ENCODE data around the gene DMD. TPM values are rescaled to one million over a fixed set of nuclear protein-coding genes. Genes with fewer than 3 reads are reported as not detected.

DMD gene
- total and polyA plus RNA-seq, 2 experiments from 2014 or later: 73.5 to 90.7 TPM

DNA sequence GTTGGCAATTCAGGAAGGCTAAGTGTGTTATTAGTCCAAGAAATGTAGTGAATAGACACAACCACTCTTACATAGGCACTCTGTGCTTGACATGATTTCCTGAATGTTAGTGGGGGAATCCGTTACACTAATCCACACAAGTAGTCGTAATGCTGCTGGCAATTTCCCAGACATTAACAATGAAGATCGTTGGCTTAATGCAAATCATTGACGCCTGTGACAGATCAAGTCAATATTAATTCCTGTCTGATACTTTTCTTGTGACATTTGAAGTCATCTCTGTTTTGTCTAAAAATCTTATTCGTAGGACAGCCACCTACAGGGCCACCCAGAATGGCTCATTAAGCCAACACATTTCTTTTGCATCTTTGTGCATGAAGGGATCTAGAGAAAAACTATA, 1200.4 kb downstream of the DMD start:
- no peak for DNase-seq (ENCODE audit: low read depth in 1 of 2, low spot score in 1 of 2)
- H3K4me3 ChIP-seq: no peak overlapping the region
- H3K27me3 ChIP-seq: no peaks in the 10 kb centered on the region
- TF ChIP-seq, protein P1, sequence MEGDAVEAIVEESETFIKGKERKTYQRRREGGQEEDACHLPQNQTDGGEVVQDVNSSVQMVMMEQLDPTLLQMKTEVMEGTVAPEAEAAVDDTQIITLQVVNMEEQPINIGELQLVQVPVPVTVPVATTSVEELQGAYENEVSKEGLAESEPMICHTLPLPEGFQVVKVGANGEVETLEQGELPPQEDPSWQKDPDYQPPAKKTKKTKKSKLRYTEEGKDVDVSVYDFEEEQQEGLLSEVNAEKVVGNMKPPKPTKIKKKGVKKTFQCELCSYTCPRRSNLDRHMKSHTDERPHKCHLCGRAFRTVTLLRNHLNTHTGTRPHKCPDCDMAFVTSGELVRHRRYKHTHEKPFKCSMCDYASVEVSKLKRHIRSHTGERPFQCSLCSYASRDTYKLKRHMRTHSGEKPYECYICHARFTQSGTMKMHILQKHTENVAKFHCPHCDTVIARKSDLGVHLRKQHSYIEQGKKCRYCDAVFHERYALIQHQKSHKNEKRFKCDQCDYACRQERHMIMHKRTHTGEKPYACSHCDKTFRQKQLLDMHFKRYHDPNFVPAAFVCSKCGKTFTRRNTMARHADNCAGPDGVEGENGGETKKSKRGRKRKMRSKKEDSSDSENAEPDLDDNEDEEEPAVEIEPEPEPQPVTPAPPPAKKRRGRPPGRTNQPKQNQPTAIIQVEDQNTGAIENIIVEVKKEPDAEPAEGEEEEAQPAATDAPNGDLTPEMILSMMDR (IDR thresholded peaks at IDR 0.05; ENCODE audit: low read depth, low read length): no peak
- H3K36me3 ChIP-seq: no peaks in the 10 kb centered on the region
- no peaks in the 10 kb centered on the region for H3K4me1 ChIP-seq (ENCODE audit: low read depth)
- H3K9me3 ChIP-seq (ENCODE audit: low read depth): no peaks in the 10 kb centered on the region
- H3K27ac ChIP-seq: no peak overlapping the region

DNA sequence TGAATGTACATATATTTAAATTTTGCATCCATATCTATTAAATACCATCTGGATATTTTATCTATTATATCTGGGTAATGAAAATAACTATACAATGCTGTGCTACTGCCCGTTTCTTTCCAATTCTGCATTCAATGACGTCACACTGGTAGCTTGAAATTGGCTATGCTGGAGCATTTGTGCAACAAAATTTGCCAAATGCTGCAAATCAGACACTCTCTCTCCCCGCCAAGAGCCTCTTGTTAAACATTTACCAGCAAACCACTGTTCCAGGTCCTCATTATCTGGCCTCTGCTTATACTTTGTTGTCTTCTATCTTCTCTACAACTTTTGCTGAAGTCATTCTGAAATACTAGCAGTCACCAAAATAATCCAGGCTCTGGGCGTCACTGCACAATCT, 1201.1 kb downstream of the DMD start:
- Histone ChIP-seq H3K4me1 (ENCODE audit: low read depth) (no peaks in the 10 kb centered on the region), H3K36me3 (no peaks in the 10 kb centered on the region), H3K9me3 (ENCODE audit: low read depth) (no peaks in the 10 kb centered on the region), H3K27ac (no peak overlapping the region), H3K27me3 (no peaks in the 10 kb centered on the region), H3K4me3 (no peak overlapping the region)
- TF ChIP-seq, protein P1 (IDR thresholded peaks at IDR 0.05; ENCODE audit: low read depth, low read length): no peak
- no peak for DNase-seq (ENCODE audit: low read depth in 1 of 2, low spot score in 1 of 2)

DNA sequence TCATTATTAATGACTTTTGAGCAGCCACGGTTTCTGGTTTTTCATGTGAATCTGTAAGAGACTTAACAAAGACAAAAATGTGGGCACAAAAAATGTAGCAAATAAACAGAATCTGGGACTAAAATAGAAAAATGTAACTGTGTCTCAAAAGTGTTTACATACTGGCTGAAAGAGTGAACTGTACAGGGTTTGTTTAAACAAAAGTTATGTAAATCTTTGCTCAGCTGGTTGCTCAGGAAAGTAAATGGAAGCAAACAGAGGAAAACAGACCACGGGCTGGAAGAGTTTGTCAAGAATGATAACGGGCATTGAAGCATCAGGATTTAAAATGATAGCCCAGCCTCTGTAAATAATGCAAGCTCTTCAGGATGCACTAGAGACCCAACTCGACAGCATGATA, 1217.7 kb downstream of the DMD start:
- H3K27ac ChIP-seq: no peak overlapping the region
- DNase-seq (ENCODE audit: low read depth in 1 of 2, low spot score in 1 of 2): no peak
- no peaks in the 10 kb centered on the region for H3K9me3 ChIP-seq (ENCODE audit: low read depth)
- H3K27me3 ChIP-seq: no peaks in the 10 kb centered on the region
- TF ChIP-seq, protein P1 (IDR thresholded peaks at IDR 0.05; ENCODE audit: low read depth, low read length): no peak
- H3K4me3 ChIP-seq: no peak overlapping the region
- no peaks in the 10 kb centered on the region for H3K36me3 ChIP-seq
- H3K4me1 ChIP-seq (ENCODE audit: low read depth): no peaks in the 10 kb centered on the region

DNA sequence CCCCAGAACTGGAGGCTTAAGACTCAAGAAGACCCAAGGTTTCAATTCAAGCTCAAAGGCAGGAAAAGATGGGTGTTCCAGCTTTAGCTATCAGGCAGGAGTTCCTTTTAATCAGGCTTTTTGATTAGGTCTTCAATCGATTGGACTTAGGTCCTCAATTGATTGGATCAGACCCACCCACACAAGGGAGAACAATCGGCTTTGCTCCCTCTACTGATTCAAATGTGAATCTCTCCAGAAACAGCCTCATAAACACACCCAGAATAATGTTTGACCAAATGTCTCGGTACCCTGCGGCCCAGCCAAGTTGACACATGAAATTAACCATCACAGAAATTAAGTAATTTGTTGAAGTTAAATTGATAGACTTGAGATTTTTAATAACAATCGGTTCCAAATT, 1222.4 kb downstream of the DMD start:
- no peak overlapping the region for H3K27ac ChIP-seq
- H3K9me3 ChIP-seq (ENCODE audit: low read depth): no peaks in the 10 kb centered on the region
- DNase-seq (ENCODE audit: low read depth in 1 of 2, low spot score in 1 of 2): no peak
- TF ChIP-seq, protein P1 (IDR thresholded peaks at IDR 0.05; ENCODE audit: low read depth, low read length): no peak
- H3K27me3 ChIP-seq: no peaks in the 10 kb centered on the region
- H3K4me1 ChIP-seq (ENCODE audit: low read depth): no peaks in the 10 kb centered on the region
- no peaks in the 10 kb centered on the region for H3K36me3 ChIP-seq
- H3K4me3 ChIP-seq: no peak overlapping the region

DNA sequence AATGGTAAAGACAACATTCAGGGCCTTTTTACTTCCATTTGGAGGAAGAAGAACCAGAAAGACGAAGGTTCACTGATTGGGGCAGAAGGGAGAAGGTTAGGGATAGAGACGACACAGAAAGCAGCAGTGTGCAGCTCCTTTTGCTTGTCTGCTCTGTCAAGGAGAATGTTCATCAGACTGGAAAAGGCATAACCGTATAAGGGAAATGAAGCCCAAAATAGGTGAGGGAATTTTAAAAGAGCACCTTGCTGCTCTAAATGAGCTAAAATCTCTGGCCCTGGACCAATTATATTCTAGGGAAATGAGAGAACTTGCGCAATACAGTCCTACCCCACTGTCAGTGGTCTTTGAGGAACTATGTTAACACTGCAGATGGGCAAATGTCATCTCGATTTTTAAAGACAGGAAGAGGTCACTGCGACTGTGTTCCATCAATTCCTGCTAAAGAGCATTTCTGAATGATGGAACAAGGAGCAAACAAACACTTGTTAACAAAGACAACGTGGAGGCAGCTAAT, 1229.7 kb downstream of the DMD start:
- H3K4me1 ChIP-seq (ENCODE audit: low read depth): no peaks in the 10 kb centered on the region
- TF ChIP-seq, protein P1 (IDR thresholded peaks at IDR 0.05; ENCODE audit: low read depth, low read length): no peak

DNA sequence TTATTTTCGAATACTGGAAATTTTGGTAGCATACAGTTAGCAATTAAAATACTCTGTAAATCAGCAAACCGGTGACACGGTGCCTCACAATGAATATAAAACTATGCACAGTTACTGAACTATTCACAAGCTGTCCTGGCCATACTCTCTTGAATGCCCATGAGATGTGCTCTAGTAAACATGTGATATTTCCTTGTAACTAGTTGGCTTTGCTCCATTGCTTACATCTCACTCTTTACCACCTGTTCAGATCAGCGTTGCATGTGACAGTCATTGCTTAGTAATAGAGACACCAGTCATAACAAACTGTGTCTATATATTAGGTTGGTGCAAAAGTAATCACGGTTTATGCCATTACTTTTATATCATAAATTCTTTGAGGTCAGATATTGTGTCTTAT, 1241.6 kb downstream of the DMD start:
- DNase-seq (ENCODE audit: low read depth in 1 of 2, low spot score in 1 of 2): no peak
- Histone ChIP-seq H3K27me3 (no peaks in the 10 kb centered on the region), H3K4me1 (ENCODE audit: low read depth) (no peaks in the 10 kb centered on the region), H3K36me3 (no peaks in the 10 kb centered on the region), H3K27ac (no peak overlapping the region), H3K4me3 (no peak overlapping the region), H3K9me3 (ENCODE audit: low read depth) (no peaks in the 10 kb centered on the region)
- TF ChIP-seq, protein P1 (IDR thresholded peaks at IDR 0.05; ENCODE audit: low read depth, low read length): no peak

More for the DNA sequence above, 1229.7 kb downstream of the DMD start:
- H3K36me3 ChIP-seq: no peaks in the 10 kb centered on the region
- H3K4me3 ChIP-seq: no peak overlapping the region
- no peaks in the 10 kb centered on the region for H3K9me3 ChIP-seq (ENCODE audit: low read depth)
- H3K27me3 ChIP-seq: no peaks in the 10 kb centered on the region
- DNase-seq (ENCODE audit: low read depth in 1 of 2, low spot score in 1 of 2): no peak
- no peak overlapping the region for H3K27ac ChIP-seq

All from cardiac muscle cell (in vitro differentiated cells and primary cell).